Thyroid gland (tissue), 4 donors: Measurements from ENCODE around the gene OR6A2. TPM values are rescaled to one million over a fixed set of nuclear protein-coding genes. Genes with fewer than 3 reads are reported as not detected.

Source experiments
- DNase-seq, 2 donors: peaks; one replicate each; pipeline ENCODE4 v3.0.0-alpha.2; 2019
- H3K27ac ChIP-seq, 3 donors: fragments of 200-600 bp; sonication (generic); 1 replicate in 2 of 3; 2 replicates in 1 of 3; pipeline ENCODE4 v1.5.1; 2016 to 2019; ENCODE audit warnings: mild to moderate bottlenecking in 1 of 3, moderate library complexity in 1 of 3
- H3K27me3 ChIP-seq: fragments of 200-600 bp; sonication (generic); one replicate; pipeline ENCODE4 v1.5.1; 2019
- H3K36me3 ChIP-seq, 2 donors: fragments of 200-600 bp; sonication (generic); one replicate each; pipeline ENCODE4 v1.5.1; 2016 to 2019
- H3K4me1 ChIP-seq, 2 donors: fragments of 200-600 bp; sonication (generic); one replicate each; pipeline ENCODE4 v1.5.1; 2017 to 2019
- H3K4me3 ChIP-seq, 3 donors: fragments of 200-600 bp; sonication (generic); replicated peaks in 1 of 3; 1 replicate in 2 of 3; 2 replicates in 1 of 3; pipeline ENCODE4 v1.5.1; 2016; ENCODE audit warnings: mild to moderate bottlenecking in 1 of 3
- H3K9me3 ChIP-seq: fragments of 200-600 bp; sonication (generic); one replicate; pipeline ENCODE4 v1.5.1; 2017
- POLR2A ChIP-seq, 2 donors: fragments of 450-650 bp; IDR thresholded peaks; one replicate each; pipeline ENCODE4 v1.6.1; 2017; ENCODE audit warnings: antibody characterized with exemption in 2 of 2, mild to moderate bottlenecking in 2 of 2, moderate library complexity in 1 of 2
- WGBS, 2 donors: methylation state at CpG; one replicate each; pipeline ENCODE4 v1.1.5; 2017; 5-methylcytosine and 5-hydroxymethylcytosine counted together
- intact Hi-C: fragments of 100-400 bp; cut with DNase I; formaldehyde crosslinking; loops from one replicate; pipeline ENCODE4 v1.15.1; 2023
- total RNA-seq, 4 donors: library from RNA; depleted of rRNA; stranded (reverse); fragments of >200 nt; gene quantifications; one replicate each; pipeline ENCODE4 v1.2.3, GENCODE V29; 2016
- TF ChIP-seq, protein P1 (sequence below), 6 experiments: fragments of 200-600 bp in 3 of 6; fragments of 450-650 bp in 3 of 6; sonication (generic) in 3 of 6; IDR thresholded peaks; one replicate each; pipeline ENCODE4 v1.5.1; 2016 to 2019; ENCODE audit warnings: antibody characterized with exemption in 6 of 6, mild to moderate bottlenecking in 2 of 6, inconsistent platforms in 1 of 6, moderate library complexity in 1 of 6

Gene OR6A2
- total RNA-seq, 4 donors from 2014 or later, result 0.27 to 0.92 (median 0.67) TPM

DNA sequence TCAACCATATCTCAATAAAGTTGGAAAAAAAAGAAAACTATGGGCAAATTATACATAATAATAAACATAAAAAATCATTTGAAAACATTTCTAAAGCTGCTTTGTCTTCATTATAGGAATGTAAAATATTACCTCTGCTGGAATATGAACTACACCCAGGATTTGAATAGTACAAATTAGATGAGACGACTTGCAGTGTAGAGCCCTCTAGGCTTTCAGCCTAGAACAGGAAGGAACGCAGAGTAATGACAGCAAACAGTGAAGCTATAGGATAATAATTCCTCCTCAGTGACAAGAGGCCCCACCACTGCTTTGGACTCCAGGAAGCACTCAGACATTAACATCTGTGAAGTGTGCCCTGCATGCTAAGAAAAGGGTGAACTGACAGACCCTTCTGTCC lies 8.9 kb downstream of the OR6A2 start:
- intact Hi-C loops, result no loop called here
- Histone ChIP-seq H3K4me1 (no peaks in the 10 kb centered on the region), H3K4me3 (no peak overlapping the region), H3K36me3 (no peaks in the 10 kb centered on the region), H3K27me3 (no peaks in the 10 kb centered on the region), H3K9me3 (no peaks in the 10 kb centered on the region), H3K27ac (no peak overlapping the region)
- no peak for DNase-seq
- 63 to 65% methylated on average over 2 of the region's 2 CpGs for WGBS, 2 donors
- TF ChIP-seq POLR2A (IDR thresholded peaks at IDR 0.05), result no peak
- TF ChIP-seq, protein P1, sequence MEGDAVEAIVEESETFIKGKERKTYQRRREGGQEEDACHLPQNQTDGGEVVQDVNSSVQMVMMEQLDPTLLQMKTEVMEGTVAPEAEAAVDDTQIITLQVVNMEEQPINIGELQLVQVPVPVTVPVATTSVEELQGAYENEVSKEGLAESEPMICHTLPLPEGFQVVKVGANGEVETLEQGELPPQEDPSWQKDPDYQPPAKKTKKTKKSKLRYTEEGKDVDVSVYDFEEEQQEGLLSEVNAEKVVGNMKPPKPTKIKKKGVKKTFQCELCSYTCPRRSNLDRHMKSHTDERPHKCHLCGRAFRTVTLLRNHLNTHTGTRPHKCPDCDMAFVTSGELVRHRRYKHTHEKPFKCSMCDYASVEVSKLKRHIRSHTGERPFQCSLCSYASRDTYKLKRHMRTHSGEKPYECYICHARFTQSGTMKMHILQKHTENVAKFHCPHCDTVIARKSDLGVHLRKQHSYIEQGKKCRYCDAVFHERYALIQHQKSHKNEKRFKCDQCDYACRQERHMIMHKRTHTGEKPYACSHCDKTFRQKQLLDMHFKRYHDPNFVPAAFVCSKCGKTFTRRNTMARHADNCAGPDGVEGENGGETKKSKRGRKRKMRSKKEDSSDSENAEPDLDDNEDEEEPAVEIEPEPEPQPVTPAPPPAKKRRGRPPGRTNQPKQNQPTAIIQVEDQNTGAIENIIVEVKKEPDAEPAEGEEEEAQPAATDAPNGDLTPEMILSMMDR (IDR thresholded peaks at IDR 0.05), result no peak

- TF ChIP-seq POLR2A (IDR thresholded peaks at IDR 0.05), result no peak
- TF ChIP-seq, protein P1 (IDR thresholded peaks at IDR 0.05), result no peak
- no peak for DNase-seq
- Histone ChIP-seq H3K27me3 (no peaks in the 10 kb centered on the region), H3K36me3 (no peaks in the 10 kb centered on the region), H3K4me1 (no peaks in the 10 kb centered on the region), H3K27ac (no peak within 1 kb of the TSS), H3K4me3 (no peak within 1 kb of the TSS), H3K9me3 (no peaks in the 10 kb centered on the region)
- intact Hi-C loops, result no loop called here
- 91 to 92% methylated on average over 2 of the region's 2 CpGs for WGBS, 2 donors
Measured at GRCh38 chr11:6782720-6783119, 16.8 kb downstream of the OR6A2 start, which contains the start of gene OR2AG1. Gene OR2AG1, plus strand, starts transcription at chr11:6783020. Its CDS starts 2,018 bp downstream, at chr11:6785038.

DNA sequence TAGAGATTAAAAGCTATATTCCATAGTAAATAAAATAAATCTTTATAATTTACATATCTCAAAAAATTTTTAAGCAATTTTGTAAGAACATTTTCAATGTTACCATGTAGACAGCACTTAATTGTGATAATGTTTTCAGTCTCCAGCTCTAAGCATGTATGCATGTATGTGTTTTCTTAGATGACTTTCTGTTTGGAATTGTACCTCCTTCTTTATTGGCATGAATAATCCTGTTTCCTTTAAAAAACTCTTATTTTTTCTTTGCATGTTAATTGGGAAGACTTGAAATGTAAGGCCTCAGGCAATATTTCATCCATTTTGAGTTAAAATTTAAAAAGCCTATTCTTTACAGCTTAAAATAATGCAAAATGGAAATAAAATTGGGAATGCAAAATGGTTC lies 18.7 kb downstream of the OR6A2 start:
- Histone ChIP-seq H3K27me3 (no peaks in the 10 kb centered on the region), H3K9me3 (no peaks in the 10 kb centered on the region), H3K27ac (no peak overlapping the region), H3K36me3 (no peaks in the 10 kb centered on the region), H3K4me1 (no peaks in the 10 kb centered on the region), H3K4me3 (no peak overlapping the region)
- TF ChIP-seq, protein P1 (IDR thresholded peaks at IDR 0.05), result no peak
- no peak for TF ChIP-seq POLR2A (IDR thresholded peaks at IDR 0.05)
- DNase-seq, result no peak
- intact Hi-C loops, result no loop called here

DNA sequence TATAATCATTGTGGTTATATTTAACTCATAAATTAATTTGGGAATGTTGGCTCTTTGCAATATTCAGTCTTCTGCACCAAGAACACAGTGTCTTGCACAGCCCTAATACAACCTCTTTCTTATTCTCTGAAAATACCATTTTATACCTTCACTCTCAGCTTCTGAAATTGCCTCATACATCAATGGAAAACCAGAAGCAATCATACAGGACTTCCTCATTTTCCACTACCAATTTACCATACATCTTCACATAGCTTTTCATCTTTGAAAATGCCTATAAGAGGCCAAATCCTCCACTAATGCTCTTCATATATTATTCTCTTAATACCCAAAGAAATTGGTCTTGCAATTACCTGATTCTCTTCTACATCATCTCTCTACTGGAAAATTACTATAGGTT lies 21.0 kb downstream of the OR6A2 start:
- Histone ChIP-seq H3K4me3 (no peak overlapping the region), H3K4me1 (no peaks in the 10 kb centered on the region), H3K27ac (no peak overlapping the region), H3K9me3 (no peaks in the 10 kb centered on the region), H3K27me3 (no peaks in the 10 kb centered on the region), H3K36me3 (no peaks in the 10 kb centered on the region)
- no peak for DNase-seq
- no peak for TF ChIP-seq POLR2A (IDR thresholded peaks at IDR 0.05)
- TF ChIP-seq, protein P1 (IDR thresholded peaks at IDR 0.05), result no peak
- intact Hi-C loops, result no loop called here

GRCh38 chr11:6771926-6772893 lies 27.3 kb downstream of the OR6A2 start, which contains the start of gene OR2AG2:
Gene OR2AG2, minus strand, starts transcription at chr11:6771976. Its CDS starts 3,019 bp downstream, at chr11:6768957.
- Histone ChIP-seq H3K4me1 (no peaks in the 10 kb centered on the region), H3K4me3 (no peak within 1 kb of the TSS), H3K27ac (no peak within 1 kb of the TSS), H3K27me3 (no peaks in the 10 kb centered on the region), H3K36me3 (no peaks in the 10 kb centered on the region), H3K9me3 (no peaks in the 10 kb centered on the region)
- WGBS, 2 donors, result 90% methylated on average over 3 of the region's 4 CpGs
- intact Hi-C loops, result no loop called here
- no peak for TF ChIP-seq POLR2A (IDR thresholded peaks at IDR 0.05)
- TF ChIP-seq, protein P1 (IDR thresholded peaks at IDR 0.05), result no peak
- DNase-seq, result no peak
